ENCODE results near the gene MCM8.

- TF ChIP-seq EZH2phosphoT487 (IDR thresholded peaks at IDR 0.05; ENCODE audit: low read length), result no peak
- TF ChIP-seq, protein P1, sequence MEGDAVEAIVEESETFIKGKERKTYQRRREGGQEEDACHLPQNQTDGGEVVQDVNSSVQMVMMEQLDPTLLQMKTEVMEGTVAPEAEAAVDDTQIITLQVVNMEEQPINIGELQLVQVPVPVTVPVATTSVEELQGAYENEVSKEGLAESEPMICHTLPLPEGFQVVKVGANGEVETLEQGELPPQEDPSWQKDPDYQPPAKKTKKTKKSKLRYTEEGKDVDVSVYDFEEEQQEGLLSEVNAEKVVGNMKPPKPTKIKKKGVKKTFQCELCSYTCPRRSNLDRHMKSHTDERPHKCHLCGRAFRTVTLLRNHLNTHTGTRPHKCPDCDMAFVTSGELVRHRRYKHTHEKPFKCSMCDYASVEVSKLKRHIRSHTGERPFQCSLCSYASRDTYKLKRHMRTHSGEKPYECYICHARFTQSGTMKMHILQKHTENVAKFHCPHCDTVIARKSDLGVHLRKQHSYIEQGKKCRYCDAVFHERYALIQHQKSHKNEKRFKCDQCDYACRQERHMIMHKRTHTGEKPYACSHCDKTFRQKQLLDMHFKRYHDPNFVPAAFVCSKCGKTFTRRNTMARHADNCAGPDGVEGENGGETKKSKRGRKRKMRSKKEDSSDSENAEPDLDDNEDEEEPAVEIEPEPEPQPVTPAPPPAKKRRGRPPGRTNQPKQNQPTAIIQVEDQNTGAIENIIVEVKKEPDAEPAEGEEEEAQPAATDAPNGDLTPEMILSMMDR (IDR thresholded peaks at IDR 0.05; ENCODE audit: low read length), result no peak
These were observed 30.5 kb downstream of the MCM8 start for GRCh38 chr20:5980720-5981538.
